ENCODE results near the gene RNF157.

RNF157 gene

DNA sequence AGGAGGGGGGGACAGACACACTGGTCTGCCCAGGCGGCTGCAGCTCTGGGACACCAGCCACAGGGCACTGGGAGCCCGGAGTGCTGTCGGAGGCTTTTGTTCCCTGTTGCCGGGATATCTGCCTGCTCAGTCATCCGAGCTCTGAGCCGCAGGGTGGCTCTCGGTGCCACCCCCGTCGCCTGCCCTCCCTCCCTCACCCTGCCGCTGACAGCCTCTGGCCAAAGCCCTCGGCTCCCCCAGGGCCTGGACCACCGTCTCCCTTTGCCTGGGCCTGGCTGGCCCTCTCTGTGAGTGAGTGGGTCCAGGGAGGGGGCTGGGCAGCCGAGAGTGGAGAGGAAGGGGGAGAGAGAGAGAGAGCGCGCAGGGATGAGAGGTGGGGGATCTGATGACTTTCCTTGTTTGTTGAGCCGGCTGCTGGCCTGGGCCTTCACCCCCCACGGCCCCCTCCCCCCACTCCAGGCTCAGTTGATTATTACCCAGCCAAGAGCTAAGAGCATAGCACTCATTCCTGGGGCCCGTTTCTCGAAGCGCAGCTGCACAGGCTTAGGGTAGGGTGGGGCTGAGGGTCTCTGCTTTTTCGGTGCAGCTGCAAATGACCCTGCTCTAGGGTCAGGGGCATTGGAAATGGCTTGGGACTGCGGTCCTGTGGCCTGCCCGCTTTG is 101.9 kb downstream of the RNF157 start:
- Histone ChIP-seq H3K4me1 (ENCODE audit: control insufficient read depth, insufficient read depth, low read length) (peaks cover 34% of the 10 kb centered on the region), H3K4me3 (ENCODE audit: low read length) (peak overlapping the region; percentile 11; the same call in 1 of the 2 replicates), H3K36me3 (ENCODE audit: control insufficient read depth, insufficient read depth, low read length) (no peaks in the 10 kb centered on the region), H3K27ac (ENCODE audit: low read length) (no peak overlapping the region), H3K9me3 (ENCODE audit: control insufficient read depth, insufficient read depth, low read length) (no peaks in the 10 kb centered on the region), H3K27me3 (ENCODE audit: control insufficient read depth, insufficient read depth, low read length) (peaks cover 32% of the 10 kb centered on the region)
- DNase-seq (ENCODE audit: low read depth, low spot score) = no peak
- WGBS (ENCODE audit: insufficient coverage, insufficient read length) = no CpG with 5 or more reads among the region's 23 CpGs

DNA sequence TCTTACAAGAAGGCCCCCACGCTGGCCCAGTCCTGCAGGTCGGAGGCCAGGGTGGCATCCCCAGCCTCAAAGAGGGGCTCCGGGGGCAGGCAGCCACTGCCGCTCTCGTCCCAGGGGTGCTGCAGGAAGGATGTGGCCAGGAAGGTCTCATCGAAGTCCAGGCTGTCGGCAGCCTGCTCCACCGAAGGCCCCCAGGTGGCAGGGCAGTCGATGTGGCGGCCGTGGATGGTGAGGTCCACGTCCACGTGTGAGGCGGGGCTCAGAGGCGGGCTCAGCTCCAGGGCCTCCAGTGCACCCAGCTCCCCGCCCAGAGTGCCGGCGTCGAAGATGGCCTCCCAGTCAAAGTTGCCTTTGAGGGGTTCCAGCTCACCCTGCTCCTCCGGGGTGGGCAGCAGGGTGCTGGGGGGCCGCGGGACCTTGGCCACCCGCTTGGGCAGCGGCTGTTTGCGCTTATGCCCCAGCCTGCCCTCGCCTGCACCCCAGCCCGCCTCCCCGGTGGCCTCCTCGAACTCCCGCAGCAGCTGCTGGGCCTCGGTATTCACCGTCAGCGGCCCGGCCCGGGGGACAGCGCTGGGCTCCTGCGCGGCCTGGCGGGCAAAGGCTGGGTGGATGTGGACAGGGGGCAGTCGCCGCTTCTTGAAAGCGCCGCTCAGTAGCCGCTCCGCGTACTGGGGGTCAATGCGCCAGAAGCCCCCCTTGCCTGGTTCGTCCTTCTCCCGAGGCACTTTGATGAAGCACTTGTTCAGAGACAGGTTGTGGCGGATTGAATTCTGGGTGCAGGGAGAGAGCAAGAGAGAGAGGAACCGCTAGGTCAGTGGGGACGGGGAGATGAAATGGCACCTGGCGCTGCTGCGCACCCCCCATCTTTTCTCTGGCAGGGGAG is 102.7 kb downstream of the RNF157 start:
- no peak for DNase-seq (ENCODE audit: low read depth, low spot score)
- H3K4me1 ChIP-seq (ENCODE audit: control insufficient read depth, insufficient read depth, low read length) = peaks cover 30% of the 10 kb centered on the region
- H3K9me3 ChIP-seq (ENCODE audit: control insufficient read depth, insufficient read depth, low read length) = no peaks in the 10 kb centered on the region
- H3K4me3 ChIP-seq (ENCODE audit: low read length) = no peak overlapping the region; the same call in 1 of the 2 replicates
- H3K27me3 ChIP-seq (ENCODE audit: control insufficient read depth, insufficient read depth, low read length) = peaks cover 32% of the 10 kb centered on the region
- no CpG with 5 or more reads among the region's 54 CpGs for WGBS (ENCODE audit: insufficient coverage, insufficient read length)
- no peak overlapping the region for H3K27ac ChIP-seq (ENCODE audit: low read length)
- no peaks in the 10 kb centered on the region for H3K36me3 ChIP-seq (ENCODE audit: control insufficient read depth, insufficient read depth, low read length)

DNA sequence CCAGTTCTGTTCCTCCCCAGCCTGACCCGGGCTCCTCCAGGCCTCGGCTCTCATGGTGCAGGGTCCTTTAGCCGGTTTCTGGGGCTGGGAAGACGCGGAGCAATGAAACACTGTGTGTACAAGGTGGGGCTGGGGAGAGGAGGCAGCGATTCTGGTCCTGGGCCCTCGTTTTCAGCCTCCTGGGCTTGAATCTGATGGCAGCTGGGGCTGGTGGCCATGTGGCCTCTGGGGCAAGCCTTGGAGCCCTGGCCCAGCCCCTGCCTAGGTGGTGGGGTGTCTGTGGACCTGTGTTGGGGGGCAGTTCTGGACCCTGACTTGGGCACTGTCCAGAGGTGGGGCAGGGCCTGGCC is 103.3 kb downstream of the RNF157 start:
- no peak for DNase-seq (ENCODE audit: low read depth, low spot score)
- WGBS (ENCODE audit: insufficient coverage, insufficient read length) = no CpG with 5 or more reads among the region's 7 CpGs
- Histone ChIP-seq H3K36me3 (ENCODE audit: control insufficient read depth, insufficient read depth, low read length) (no peaks in the 10 kb centered on the region), H3K27me3 (ENCODE audit: control insufficient read depth, insufficient read depth, low read length) (peaks cover 32% of the 10 kb centered on the region), H3K4me3 (ENCODE audit: low read length) (no peak overlapping the region), H3K9me3 (ENCODE audit: control insufficient read depth, insufficient read depth, low read length) (no peaks in the 10 kb centered on the region), H3K4me1 (ENCODE audit: control insufficient read depth, insufficient read depth, low read length) (peaks cover 30% of the 10 kb centered on the region), H3K27ac (ENCODE audit: low read length) (no peak overlapping the region)

DNA sequence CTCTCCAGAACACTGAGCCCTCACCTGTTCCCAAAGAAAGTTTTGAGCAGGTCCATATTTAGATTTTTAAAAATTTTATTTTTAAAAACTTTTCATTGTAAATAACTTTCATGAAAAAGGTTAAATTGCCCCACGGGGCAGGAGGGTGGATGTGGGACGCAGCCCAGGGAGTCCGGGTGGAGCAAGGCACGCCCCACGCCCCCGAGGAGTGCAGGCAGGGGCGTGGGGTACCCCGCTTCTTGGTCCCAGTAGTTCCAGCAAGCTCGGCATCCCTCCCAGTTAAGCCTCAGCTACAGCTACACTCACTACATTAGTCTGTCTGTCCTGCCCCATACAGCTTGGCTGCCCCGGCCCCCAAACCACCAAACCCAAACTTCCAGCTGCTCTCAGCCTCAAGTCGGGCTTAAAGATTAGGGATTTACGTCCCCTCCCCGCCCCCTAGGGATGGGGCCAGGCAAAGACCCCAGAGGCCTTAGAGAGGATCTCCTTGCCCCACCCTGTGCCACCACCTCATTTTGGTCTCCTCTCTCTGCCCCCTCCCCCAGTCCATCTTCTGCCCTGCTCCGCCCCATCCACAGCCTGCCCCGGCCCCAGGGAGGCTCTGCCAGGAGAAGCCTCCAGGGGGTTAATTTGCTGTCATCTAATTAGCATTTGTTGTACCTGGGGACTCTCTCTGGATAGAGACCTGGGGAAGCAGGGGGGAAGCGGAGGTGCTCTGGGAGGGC is 103.9 kb downstream of the RNF157 start:
- peaks cover 35% of the 10 kb centered on the region for H3K4me1 ChIP-seq (ENCODE audit: control insufficient read depth, insufficient read depth, low read length)
- no peak overlapping the region for H3K4me3 ChIP-seq (ENCODE audit: low read length)
- no peak overlapping the region for H3K27ac ChIP-seq (ENCODE audit: low read length)
- H3K36me3 ChIP-seq (ENCODE audit: control insufficient read depth, insufficient read depth, low read length) = no peaks in the 10 kb centered on the region
- WGBS (ENCODE audit: insufficient coverage, insufficient read length) = no CpG with 5 or more reads among the region's 16 CpGs
- H3K9me3 ChIP-seq (ENCODE audit: control insufficient read depth, insufficient read depth, low read length) = no peaks in the 10 kb centered on the region
- peaks cover 27% of the 10 kb centered on the region for H3K27me3 ChIP-seq (ENCODE audit: control insufficient read depth, insufficient read depth, low read length)
- no peak for DNase-seq (ENCODE audit: low read depth, low spot score)

DNA sequence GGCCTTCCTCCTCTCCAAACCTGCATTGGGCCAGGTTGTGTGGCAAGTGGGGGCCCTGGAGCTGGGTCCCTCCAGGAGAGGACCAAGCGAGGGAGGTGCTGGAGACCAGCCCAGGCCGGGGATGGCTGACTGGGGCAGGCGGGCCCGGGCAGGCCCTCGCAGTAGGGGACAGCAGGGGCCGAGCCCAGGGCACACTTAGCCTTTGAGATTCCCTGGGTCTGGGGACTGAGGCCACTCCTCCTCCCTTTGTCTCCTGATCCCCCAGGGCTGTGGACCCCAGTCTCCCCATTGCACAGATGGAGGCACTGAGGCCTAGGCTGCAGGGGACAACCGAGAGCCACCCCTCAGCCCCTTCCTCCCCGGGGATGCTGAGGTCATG is 104.5 kb downstream of the RNF157 start:
- Histone ChIP-seq H3K27me3 (ENCODE audit: control insufficient read depth, insufficient read depth, low read length) (peaks cover 27% of the 10 kb centered on the region), H3K4me3 (ENCODE audit: low read length) (no peak overlapping the region)
- WGBS (ENCODE audit: insufficient coverage, insufficient read length) = no CpG with 5 or more reads among the region's 8 CpGs

DNA sequence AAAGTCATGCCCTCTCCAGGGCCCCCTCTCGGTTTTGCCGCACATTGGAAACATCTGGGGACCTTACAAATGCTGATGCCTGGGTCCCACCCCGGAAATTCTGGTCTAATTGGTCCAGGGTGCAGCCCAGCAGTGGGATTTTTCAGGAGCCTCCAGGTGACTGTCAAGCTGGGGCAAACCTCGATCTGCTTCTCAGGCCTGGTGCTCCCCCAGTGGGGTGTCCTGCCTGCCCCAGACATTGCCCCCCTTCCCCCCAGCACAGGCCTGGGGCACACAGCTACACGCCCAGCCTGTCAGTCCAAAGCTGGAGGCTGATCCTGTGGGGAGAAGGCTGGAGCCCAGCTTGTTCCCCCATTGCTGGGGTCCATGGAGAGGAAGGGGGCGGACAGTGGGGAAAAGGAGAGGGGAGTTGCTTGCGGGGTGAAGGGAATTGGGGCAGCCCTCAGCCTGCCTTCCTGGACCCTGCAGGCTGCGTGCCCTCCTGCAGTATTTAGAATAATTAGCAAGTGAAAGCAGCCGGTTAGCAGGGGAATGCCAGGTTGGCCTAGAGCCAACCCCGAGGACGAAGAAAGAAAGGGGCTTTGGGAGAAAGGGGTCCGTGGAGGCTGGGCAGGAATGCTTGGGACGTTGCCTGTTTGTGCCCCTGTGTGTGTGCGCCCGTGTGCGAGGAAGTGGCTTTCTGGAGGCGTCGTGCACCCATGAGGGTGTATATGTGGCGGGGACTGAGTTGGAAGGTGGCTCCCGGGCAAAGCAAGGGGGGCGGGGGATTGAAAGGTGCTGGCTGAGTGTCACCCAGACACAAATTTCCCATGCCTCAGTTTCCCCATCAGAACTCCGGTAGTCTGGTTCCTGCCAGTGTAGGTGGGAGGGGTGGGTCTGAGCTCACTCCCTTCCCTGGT is 105.1 kb downstream of the RNF157 start:
- no peaks in the 10 kb centered on the region for H3K36me3 ChIP-seq (ENCODE audit: control insufficient read depth, insufficient read depth, low read length)
- peaks cover 23% of the 10 kb centered on the region for H3K27me3 ChIP-seq (ENCODE audit: control insufficient read depth, insufficient read depth, low read length)
- no peak for DNase-seq (ENCODE audit: low read depth, low spot score)
- no peak overlapping the region for H3K4me3 ChIP-seq (ENCODE audit: low read length)
- H3K9me3 ChIP-seq (ENCODE audit: control insufficient read depth, insufficient read depth, low read length) = no peaks in the 10 kb centered on the region
- H3K27ac ChIP-seq (ENCODE audit: low read length) = no peak overlapping the region
- WGBS (ENCODE audit: insufficient coverage, insufficient read length) = no CpG with 5 or more reads among the region's 22 CpGs
- peaks cover 42% of the 10 kb centered on the region for H3K4me1 ChIP-seq (ENCODE audit: control insufficient read depth, insufficient read depth, low read length)

More for the DNA sequence above, 104.5 kb downstream of the RNF157 start:
- Histone ChIP-seq H3K36me3 (ENCODE audit: control insufficient read depth, insufficient read depth, low read length) (no peaks in the 10 kb centered on the region), H3K27ac (ENCODE audit: low read length) (no peak overlapping the region), H3K4me1 (ENCODE audit: control insufficient read depth, insufficient read depth, low read length) (peaks cover 39% of the 10 kb centered on the region), H3K9me3 (ENCODE audit: control insufficient read depth, insufficient read depth, low read length) (no peaks in the 10 kb centered on the region)
- no peak for DNase-seq (ENCODE audit: low read depth, low spot score)

DNA sequence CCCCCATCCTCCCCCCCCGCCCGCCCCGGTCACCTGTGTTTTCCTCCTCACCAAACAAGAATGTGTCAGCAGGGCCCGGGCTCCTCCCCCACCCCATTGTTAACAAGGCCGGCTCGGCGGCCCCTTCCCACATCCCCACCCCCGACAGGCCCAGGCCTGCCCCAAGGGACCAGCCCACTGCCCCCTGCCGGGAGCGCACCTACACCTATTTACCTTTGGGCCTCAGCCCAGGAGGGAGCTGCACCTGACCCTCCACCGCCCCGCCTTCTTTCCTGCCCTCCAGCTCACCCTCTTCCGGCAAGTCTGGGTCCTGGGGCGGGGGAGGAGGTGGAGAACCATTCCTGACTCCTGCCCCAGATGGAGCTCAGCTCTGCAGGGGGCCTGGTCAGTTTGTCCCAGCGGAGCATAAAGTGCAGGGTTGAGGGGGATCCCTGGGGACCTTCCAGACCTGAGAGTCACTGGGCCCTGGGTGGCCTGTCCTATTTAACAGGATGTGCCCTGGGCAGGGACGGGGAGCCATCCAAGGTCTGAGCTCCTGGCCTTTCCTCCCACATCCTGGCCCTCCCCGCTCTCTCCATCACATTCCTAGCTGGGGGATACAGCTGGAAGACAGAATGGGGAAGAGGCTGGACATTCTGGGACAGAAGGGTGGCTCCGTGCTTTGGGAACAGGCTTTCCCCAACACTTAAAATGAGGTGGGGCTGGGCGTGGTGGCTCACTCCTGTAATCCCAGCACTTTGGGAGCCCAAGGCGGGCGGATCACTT is 107.5 kb downstream of the RNF157 start:
- no peak for DNase-seq (ENCODE audit: low read depth, low spot score)
- Histone ChIP-seq H3K4me3 (ENCODE audit: low read length) (no peak overlapping the region), H3K36me3 (ENCODE audit: control insufficient read depth, insufficient read depth, low read length) (no peaks in the 10 kb centered on the region), H3K9me3 (ENCODE audit: control insufficient read depth, insufficient read depth, low read length) (no peaks in the 10 kb centered on the region), H3K4me1 (ENCODE audit: control insufficient read depth, insufficient read depth, low read length) (peaks cover 28% of the 10 kb centered on the region), H3K27ac (ENCODE audit: low read length) (no peak overlapping the region), H3K27me3 (ENCODE audit: control insufficient read depth, insufficient read depth, low read length) (peaks cover 3% of the 10 kb centered on the region; the same call in 1 of the 2 replicates)
- no CpG with 5 or more reads among the region's 21 CpGs for WGBS (ENCODE audit: insufficient coverage, insufficient read length)

DNA sequence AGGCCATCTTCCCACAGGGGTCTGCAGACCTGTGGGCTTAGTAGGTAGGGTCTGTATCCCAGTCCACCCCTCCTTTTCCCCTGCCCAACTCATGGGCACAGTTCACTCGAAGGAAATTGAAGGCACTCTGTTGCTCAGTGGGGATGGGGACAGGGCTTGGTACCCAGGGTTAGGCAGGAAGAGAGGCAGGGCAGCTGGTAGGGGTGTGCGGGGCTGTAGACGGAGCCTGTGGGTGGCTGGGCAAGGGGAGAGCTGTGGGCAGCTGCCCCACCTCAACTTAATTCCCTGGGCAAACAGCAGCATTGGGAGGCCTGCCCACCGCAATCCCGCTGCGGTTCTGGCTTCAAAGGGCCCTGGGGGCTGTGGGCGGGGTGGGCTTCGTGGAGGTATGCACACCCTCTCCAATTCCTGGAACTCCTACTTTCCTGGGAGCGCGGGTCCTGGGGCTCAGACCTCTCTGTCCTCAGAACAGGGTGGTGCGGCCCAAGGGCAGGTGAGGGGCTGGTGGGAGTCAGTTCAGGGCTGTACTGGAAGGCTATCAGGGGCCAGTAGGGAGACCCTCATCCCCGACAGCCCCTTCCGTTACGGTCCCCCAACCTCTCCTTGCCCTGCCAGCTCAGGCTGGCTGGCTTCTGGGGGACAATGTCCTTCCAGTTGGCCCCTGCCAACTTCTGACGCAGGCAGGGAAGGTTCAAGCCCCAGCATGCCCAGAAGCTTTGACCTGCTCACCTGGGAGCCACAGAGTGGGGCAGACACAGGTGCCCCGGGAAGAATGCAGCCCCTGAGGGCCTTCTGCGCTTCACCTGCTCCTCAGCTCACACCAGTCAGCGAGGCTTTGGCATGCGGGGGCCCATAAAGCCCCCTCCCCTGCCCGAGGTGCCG is 108.4 kb downstream of the RNF157 start:
- Histone ChIP-seq H3K27me3 (ENCODE audit: control insufficient read depth, insufficient read depth, low read length) (no peaks in the 10 kb centered on the region; the same call in 1 of the 2 replicates), H3K4me1 (ENCODE audit: control insufficient read depth, insufficient read depth, low read length) (peaks cover 27% of the 10 kb centered on the region)

More for the DNA sequence above, 108.4 kb downstream of the RNF157 start:
- WGBS (ENCODE audit: insufficient coverage, insufficient read length) = no CpG with 5 or more reads among the region's 21 CpGs
- H3K4me3 ChIP-seq (ENCODE audit: low read length) = no peak overlapping the region
- no peak overlapping the region for H3K27ac ChIP-seq (ENCODE audit: low read length)
- H3K9me3 ChIP-seq (ENCODE audit: control insufficient read depth, insufficient read depth, low read length) = no peaks in the 10 kb centered on the region
- DNase-seq (ENCODE audit: low read depth, low spot score) = no peak
- no peaks in the 10 kb centered on the region for H3K36me3 ChIP-seq (ENCODE audit: control insufficient read depth, insufficient read depth, low read length)

Data from iPS DF 6.9 (cell line).